Fibroblast of lung (primary cell): ENCODE results near the gene ITGA7.

ENCODE experiments used
- CTCF ChIP-seq, 2 donors: IDR thresholded peaks in 1 of 2; conservative IDR thresholded peaks in 1 of 2; 1 replicate in 1 of 2; 2 replicates in 1 of 2; pipeline ENCODE4 v1.5.1; 2011 to 2012; ENCODE audit warnings: low read length in 2 of 2, control low read depth in 1 of 2, inconsistent platforms in 1 of 2, low read depth in 1 of 2, mild to moderate bottlenecking in 1 of 2
- EZH2 ChIP-seq: IDR thresholded peaks from 2 replicates; pipeline ENCODE4 v1.5.1; 2012; ENCODE audit warnings: low read length, control low read depth, mild to moderate bottlenecking; ENCODE audit errors: missing control alignments

GRCh38 chr12:55742719-55743405 lies 35.2 kb upstream of the ITGA7 start, which contains the start of gene GDF11:
- TF ChIP-seq CTCF (conservative IDR thresholded peaks at IDR 0.05 in 1 of 2, IDR thresholded peaks at IDR 0.05 in 1 of 2; ENCODE audit: low read depth in 1 of 2, low read length in 2 of 2) (no peak), EZH2 (no peak)
